Amygdala (tissue), 56 donors: ENCODE measurements around the gene SIGLEC6.

Source experiments
- DNase-seq, 56 donors: peaks; one replicate each; lab custom pipeline; 2025; lab: John Stamatoyannopoulos, UW

The SIGLEC6 gene

DNA sequence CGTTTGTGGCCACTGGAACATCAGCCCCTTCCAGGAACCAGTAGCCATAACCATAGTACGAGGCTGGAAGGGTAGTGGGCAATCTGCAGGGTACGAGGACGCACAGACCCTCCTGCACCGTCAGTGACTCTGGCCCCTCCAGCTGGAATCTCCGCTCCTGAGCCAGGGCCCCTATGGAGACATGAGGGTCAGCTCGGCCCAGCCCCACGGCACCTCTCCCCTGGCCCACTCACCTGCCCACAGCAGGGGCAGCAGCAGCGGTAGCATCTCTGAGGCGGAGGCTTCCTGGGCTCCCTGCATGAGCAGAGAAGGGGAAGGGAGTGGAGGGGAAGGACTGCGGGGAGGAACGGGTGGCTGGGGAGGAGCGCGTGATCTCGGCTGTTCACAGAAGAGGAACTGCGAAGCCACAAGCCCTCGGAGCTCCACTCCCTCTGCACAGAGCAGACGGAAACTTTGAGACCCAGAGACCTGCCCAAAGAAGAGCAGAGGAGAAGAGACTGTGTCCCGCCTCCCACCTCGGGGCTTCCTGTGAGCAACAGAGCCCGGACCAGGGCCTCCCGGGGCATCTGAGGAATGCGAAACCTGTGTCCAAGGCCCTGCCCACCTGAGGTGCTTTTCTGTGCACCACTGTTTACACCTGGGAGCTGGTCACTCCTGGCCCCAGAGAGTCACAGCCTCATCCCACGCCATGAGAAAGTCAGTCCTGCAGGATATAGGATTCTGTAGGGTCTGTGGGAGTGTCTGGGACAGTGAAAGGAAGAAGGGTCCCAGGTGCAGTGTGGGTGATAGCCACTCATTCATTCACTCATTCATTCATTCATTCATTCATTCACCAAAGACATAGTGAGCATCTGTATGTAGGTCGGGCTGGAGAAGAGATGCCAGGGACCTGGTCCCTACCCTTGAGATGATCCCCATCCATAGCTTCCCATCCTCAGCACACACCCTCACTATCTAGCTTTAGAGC is at the start of gene SIGLEC6:
Gene SIGLEC6 (minus strand): TSS at position 322 of the 967 bp plus-strand sequence. CDS start 22 bp downstream, at position 300.
- DNase-seq = peak in 28 of 56 donors; percentile 2 to 62 (median 21)

DNA sequence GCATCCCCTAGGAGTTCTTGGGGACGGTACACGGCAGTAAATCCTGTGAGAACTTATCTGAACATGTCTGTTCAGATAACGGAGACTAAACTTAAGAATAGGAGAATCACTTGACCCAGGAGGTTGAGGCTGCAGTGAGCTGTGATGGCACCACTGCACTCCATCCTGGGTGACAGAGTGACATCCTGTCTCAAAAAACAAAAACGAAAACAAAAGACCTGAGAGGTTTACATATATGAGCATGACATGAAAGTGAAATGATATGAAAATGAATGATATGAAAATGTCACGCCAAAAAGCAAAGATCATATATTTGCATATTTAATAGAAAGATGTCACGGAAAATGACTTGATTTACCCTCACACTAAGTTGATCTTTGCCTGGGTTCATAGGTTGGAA is 45.4 kb upstream of the SIGLEC6 start:
- DNase-seq = no peak

- no peak for DNase-seq
Measured at GRCh38 chr19:51573331-51573730, 41.9 kb upstream of the SIGLEC6 start.

DNA sequence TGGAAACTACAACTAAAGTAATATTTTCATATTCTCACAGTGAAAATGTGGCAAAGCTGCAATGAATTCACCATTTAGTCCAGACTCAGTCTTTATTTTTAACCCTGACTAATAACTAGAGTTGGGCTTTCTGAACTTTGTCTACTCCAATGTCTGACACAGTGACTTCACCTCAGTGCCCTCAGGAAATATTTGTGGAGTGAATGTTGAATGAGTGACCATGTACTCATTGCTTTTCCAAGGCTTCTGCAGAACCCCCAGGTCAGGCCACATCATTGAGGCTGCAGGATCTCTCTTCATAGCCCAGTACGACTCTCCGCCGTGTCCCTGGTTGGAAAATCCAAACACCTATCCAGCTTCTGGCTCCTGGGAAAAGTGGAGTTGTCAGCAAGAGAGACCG is 41.4 kb upstream of the SIGLEC6 start:
- DNase-seq = no peak

DNA sequence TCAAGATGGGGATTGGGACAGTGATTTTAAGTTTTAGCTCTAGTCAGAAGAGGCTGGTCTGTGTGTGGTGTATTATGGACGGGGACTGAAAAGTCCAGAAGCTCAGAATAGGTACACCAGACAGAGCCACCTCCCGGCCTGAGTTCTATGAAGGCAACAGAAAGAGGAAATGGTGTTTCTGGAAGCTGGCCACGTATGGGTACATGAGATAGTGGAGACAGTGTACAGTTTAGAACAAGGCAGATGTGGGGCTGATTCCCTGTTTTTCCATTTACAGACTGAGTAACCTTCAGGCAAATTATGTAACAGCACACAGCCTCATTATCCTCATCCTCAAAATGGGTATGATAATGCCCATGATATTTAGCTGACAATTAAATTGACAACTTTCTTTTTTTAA is 40.9 kb upstream of the SIGLEC6 start:
- DNase-seq = no peak

DNA sequence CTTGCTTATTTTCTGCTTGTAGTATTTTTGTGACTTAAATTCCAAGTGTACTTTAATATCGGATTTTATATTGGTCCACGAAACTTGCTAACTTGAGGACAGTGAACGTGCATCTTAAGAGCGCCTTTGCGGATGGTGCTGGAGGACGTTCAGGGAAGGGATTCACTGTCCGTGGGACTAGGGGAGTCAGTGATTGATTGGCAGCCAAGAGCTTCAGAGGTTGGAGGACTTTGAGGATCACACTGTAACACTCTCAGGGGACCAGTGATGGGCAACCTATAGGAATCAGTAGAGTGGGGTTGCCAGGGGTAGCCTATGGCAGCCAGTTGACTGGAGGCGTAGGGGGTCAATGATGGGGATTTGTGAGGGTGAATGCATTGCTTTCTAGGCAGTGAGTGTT is 40.1 kb upstream of the SIGLEC6 start:
- no peak for DNase-seq

- DNase-seq = peak; percentile 57 to 98 (median 89)
Measured at GRCh38 chr19:51570962-51571575, 39.6 kb upstream of the SIGLEC6 start, which contains the start of gene ZNF175. ZNF175 (plus strand) TSS chr19:51571283; CDS start chr19:51573330, 2,047 bp downstream.

- DNase-seq = no peak
Measured at GRCh38 chr19:51568456-51568855, 37.0 kb upstream of the SIGLEC6 start.

DNA sequence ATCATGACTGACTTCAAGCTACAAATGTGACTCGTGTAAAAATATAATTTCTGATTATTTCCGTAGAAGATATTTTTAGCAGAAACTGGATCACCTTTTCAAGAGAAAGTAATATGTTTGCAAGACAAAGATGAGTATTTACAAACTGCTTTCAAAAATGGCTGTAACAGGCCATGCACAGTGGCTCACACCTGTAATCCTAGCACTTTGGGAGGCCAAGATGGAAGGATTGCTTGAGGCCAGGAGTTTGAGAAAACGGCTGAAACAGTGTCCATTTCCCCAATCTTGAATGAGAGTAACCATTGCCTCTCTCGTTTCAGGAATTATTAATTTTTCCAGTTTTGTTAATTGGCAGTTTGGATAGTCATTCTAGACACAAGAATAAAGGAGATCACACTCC is 36.1 kb upstream of the SIGLEC6 start:
- no peak for DNase-seq

GRCh38 chr19:51566489-51567100 is 35.1 kb upstream of the SIGLEC6 start:
- no peak for DNase-seq

DNA sequence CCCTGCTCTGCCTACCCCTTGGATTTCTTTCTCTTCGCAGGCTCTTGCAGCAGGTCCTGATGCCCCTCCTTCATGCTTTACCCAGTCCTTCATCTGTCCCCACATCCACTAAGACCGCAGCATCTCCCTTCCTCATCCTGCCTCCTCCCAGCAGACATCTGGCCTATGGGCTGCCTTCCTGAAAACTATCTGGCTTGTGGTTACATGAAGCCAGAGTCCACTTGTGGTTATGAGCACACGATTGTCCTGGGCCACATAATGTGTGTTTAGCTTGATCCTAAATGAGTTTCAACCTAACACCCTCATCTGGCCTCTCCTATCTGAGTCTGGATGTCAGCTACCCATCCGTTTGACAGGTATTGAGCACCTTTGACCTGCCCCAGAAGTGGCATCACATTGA is 34.1 kb upstream of the SIGLEC6 start:
- no peak for DNase-seq

DNA sequence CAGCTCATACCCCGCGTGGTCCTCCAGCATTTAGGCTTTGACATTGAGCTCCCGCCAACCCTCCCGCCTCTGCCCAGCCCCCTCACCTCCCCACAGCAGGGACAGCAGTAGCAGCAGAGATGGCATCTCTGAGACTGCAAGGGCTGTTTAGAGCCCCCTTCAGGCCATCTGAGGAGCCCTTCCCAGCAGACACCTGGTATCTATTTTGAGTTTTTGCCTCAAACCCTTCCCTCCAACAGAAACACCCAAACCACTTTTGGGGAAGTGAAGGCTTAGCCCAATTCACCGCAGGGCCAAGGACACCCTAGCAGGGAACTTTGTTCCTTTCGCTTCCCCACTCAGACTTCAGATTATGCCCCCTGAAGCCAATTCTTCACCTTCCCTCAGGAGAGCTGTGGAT is 33.3 kb upstream of the SIGLEC6 start:
- no peak for DNase-seq

- DNase-seq = no peak
Measured at GRCh38 chr19:51560339-51560738, 28.9 kb upstream of the SIGLEC6 start.

DNA sequence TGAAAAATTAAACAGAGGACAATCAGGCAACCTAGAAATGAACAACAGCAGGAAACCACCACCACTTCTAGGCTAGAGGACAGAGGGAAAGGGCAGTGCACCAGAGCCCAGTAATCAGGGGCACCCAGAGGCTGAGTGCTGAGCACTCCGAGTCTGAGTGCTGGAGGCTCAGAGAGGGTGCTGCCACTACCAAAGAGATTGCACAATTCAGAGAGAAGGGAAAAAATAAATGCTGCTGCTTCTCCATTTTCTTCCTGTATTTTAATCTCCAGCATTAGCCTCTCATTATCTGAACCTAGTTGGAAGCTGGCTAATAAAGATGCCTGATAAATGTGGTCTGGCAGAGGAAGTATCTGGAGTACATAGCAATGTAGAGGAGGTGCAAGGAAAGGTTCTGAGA is 27.8 kb upstream of the SIGLEC6 start:
- DNase-seq = no peak

- peak in 27 of 56 donors; percentile 1 to 63 (median 17) for DNase-seq
Measured at GRCh38 chr19:51552996-51553725, 21.7 kb upstream of the SIGLEC6 start.

DNA sequence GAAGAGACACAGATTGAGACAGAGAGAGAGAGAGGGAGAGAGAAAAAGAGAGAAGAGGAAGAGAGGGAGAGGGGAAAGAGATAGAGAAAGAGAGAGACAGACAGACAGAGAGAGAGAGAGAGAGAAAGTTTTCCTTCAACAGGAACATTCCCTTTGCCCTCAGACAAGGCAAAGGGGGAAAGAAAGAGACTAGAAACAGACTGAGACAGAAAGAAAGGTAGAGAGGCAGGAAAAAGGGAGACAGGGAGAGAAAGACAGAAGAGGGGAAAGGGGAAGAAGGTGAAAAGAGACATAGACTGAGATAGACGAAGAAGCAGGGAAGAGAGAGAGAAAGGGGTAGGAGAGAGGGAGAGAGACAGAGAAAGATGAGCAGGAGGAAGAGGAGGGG is 21.1 kb upstream of the SIGLEC6 start:
- no peak for DNase-seq

DNA sequence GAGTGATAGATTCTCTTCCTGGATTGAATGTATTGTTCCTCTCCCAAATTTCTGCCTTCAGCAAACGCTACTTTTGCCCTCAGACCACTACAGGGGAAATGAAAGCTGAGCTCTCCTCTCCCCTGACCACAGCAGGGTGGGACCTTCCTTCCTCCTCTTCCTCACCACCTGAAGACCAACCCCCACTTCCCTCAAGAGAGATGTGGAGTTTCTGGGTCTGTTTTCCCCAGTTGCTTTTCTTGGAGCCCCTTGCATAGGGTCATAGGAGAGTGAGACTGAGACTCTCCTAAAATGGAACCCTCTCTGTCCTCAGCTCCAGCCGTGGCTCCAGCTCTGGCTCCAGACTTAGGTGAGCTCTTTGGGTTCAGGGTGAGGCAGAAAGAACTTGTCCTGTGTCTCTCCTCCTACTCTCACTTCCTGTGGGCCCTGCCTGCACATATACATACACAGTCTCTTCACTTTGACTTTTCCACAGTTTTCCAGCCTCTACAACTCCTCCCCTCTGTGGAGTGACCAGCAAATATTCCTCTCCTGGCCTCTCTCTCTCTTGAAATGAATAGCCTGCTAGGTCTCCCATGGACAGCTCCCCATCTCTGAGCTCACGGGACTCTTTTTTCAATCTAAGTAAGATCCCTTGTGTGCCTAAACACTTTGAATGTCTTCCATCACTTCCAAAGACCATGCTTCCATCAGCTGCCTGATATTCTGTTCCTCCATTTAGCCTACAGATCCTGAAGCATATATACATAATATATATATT is 20.4 kb upstream of the SIGLEC6 start:
- DNase-seq = no peak

GRCh38 chr19:51550848-51551672 is 19.6 kb upstream of the SIGLEC6 start:
- no peak for DNase-seq
